HepG2 (cell line): Measurements from ENCODE around the gene PCGF3. TPM values are rescaled to one million over a fixed set of nuclear protein-coding genes. Genes with fewer than 3 reads are reported as not detected.

ENCODE experiments used
- AHDC1 ChIP-seq: sonication (generic); formaldehyde crosslinking; IDR thresholded peaks from 2 replicates; pipeline ENCODE4 v1.5.1; 2020; ENCODE audit warnings: mild to moderate bottlenecking, missing genetic modification reagents, borderline replicate concordance
- MNT ChIP-seq: fragments of 450-650 bp; IDR thresholded peaks from 2 replicates; pipeline ENCODE4 v1.6.1; 2016
- SKIL ChIP-seq: sonication (generic); formaldehyde crosslinking; IDR thresholded peaks from 2 replicates; pipeline ENCODE4 v1.8.0; 2022; ENCODE audit warnings: missing genetic modification reagents, mild to moderate bottlenecking, moderate library complexity, borderline replicate concordance
- ZNF607 ChIP-seq: sonication (generic); formaldehyde crosslinking; IDR thresholded peaks from 2 replicates; pipeline ENCODE4 v1.5.1; 2020; ENCODE audit warnings: missing genetic modification reagents, mild to moderate bottlenecking, borderline replicate concordance
- ZNF670 ChIP-seq: sonication (generic); formaldehyde crosslinking; IDR thresholded peaks from 2 replicates; pipeline ENCODE4 v1.8.0; 2022; ENCODE audit warnings: mild to moderate bottlenecking, missing genetic modification reagents, borderline replicate concordance
- ZUFSP ChIP-seq: sonication (generic); formaldehyde crosslinking; IDR thresholded peaks from 2 replicates; pipeline ENCODE4 v1.9.0; 2021; ENCODE audit warnings: missing genetic modification reagents, mild to moderate bottlenecking, borderline replicate concordance
- polyA plus RNA-seq, 8 experiments: library from polyadenylated mRNA; depleted of rRNA in 3 of 8; stranded (reverse) in 7 of 8; unstranded in 1 of 8; fragments of >200 nt; fragmentation: Illumina TruSeq in 4 of 8; extraction: Trizol in 4 of 8; gene quantifications; 2 replicates each; pipeline versions ENCODE4 v1.2.1 to v1.2.3, GENCODE V29; 2011 to 2016; ENCODE audit warnings: low read depth in 4 of 8, missing spikeins in 1 of 8, mixed read lengths in 1 of 8; ENCODE audit not compliant: insufficient read depth in 1 of 8
- total RNA-seq, 5 experiments: library from RNA; depleted of rRNA; stranded (reverse); fragments of >200 nt; fragmentation: Illumina TruSeq; extraction: Trizol; gene quantifications; 2 replicates each; pipeline ENCODE4 v1.2.3, GENCODE V29; 2016; ENCODE audit warnings: low read depth in 1 of 5

PCGF3 gene
- total and polyA plus RNA-seq, 2 of the 13 experiments (the other 11 are each of a cell fraction or from before 2014, with no cell fraction given) = 28.6 to 66.2 TPM

GRCh38 chr4:688854-689681, 16.6 kb upstream of the PCGF3 start, which contains the start of gene SLC49A3 (continued):
- TF ChIP-seq AHDC1 (CRISPR knock-in tag) = no peak
- no peak for TF ChIP-seq ZNF670 (CRISPR knock-in tag)
- no peak for TF ChIP-seq SKIL
- no peak for TF ChIP-seq MNT
- TF ChIP-seq ZUFSP (CRISPR knock-in tag) = no peak
- TF ChIP-seq ZNF607 (CRISPR knock-in tag) = no peak
